ENCODE measurements around the gene KRTAP10-4.

- no peak for TF ChIP-seq SIN3A (IDR thresholded peaks at IDR 0.05; ENCODE audit: borderline replicate concordance, low read depth, low read length)
- no peak for TF ChIP-seq GABPA (IDR thresholded peaks at IDR 0.05; ENCODE audit: low read depth)
- TF ChIP-seq USF2 (IDR thresholded peaks at IDR 0.05; ENCODE audit: borderline replicate concordance, low read depth, low read length), result no peak
- no peak for TF ChIP-seq CHD2 (IDR thresholded peaks at IDR 0.05; ENCODE audit: low read length, partially characterized antibody)
- TF ChIP-seq REST (IDR thresholded peaks at IDR 0.05; ENCODE audit: low read depth, low read length), result no peak
Measured at GRCh38 chr21:44601596-44602462, 28.3 kb downstream of the KRTAP10-4 start.
